Panc1 (cell line): ENCODE data around the gene QRFPR. TPM values are rescaled to one million over a fixed set of nuclear protein-coding genes. Genes with fewer than 3 reads are reported as not detected.
A peak's percentile ranks its signal among the peaks of the same experiment; 100 is the strongest.
"Not testable (repeated sequence)": the region's sequence is repeated elsewhere in the genome, so short reads cannot be mapped to it uniquely, and the experiment has no call there.

Source experiments
- ATAC-seq: fragments of 200-7000 bp; cut with Tn5 transposase; 2 replicates; pipeline ENCODE4 v1.9.1; 2020; ENCODE audit warnings: mild to moderate bottlenecking, moderate library complexity
- BruUV-seq: library from RNA; stranded (reverse); fragments of 400-500 nt; replicated peaks from 2 replicates; lab custom pipeline; 2021; lab: Mats Ljungman, UMichigan
- CTCF ChIA-PET: fragments of 300-600 bp; sonication (Branson Sonifier 250); formaldehyde crosslinking; loops from one replicate; lab custom pipeline; 2022; ENCODE audit warnings: antibody characterized with exemption; lab: Charles Lee
- POLR2A ChIA-PET: fragments of 300-600 bp; sonication (Branson Sonifier 250); formaldehyde crosslinking; loops from one replicate; lab custom pipeline; 2022; ENCODE audit warnings: antibody characterized with exemption; lab: Charles Lee
- DNase-seq: peaks from one replicate; pipeline ENCODE4 v3.0.0-alpha.2; 2010; ENCODE audit warnings: low read depth, low spot score
- H3K27ac ChIP-seq: 2 replicates; pipeline ENCODE4 v1.5.1; 2011; ENCODE audit warnings: mild to moderate bottlenecking, low read length, inconsistent platforms
- H3K27me3 ChIP-seq: fragments of 200-500 bp; sonication (Bioruptor generic); 2 replicates; pipeline ENCODE4 v1.6.0; 2014; ENCODE audit warnings: low read length, inconsistent platforms; ENCODE audit not compliant: control insufficient read depth, insufficient read depth
- H3K36me3 ChIP-seq: fragments of 200-500 bp; sonication (Bioruptor generic); 2 replicates; pipeline ENCODE4 v1.5.1; 2014; ENCODE audit warnings: inconsistent platforms, mild to moderate bottlenecking, low read length, moderate library complexity; ENCODE audit not compliant: control insufficient read depth, insufficient read depth
- H3K4me1 ChIP-seq: 2 replicates; pipeline ENCODE4 v1.5.1; 2011; ENCODE audit warnings: inconsistent platforms, mild to moderate bottlenecking, low read length, moderate library complexity; ENCODE audit not compliant: control insufficient read depth, insufficient read depth
- H3K4me3 ChIP-seq, 2 experiments: 2 replicates each; pipeline ENCODE4 v1.5.1; 2011 to 2012; ENCODE audit warnings: low read depth in 2 of 2, low read length in 2 of 2, mild to moderate bottlenecking in 2 of 2, inconsistent platforms in 1 of 2, moderate library complexity in 1 of 2
- H3K9me3 ChIP-seq: fragments of 200-500 bp; sonication (Bioruptor generic); 2 replicates; pipeline ENCODE4 v1.5.1; 2014; ENCODE audit warnings: low read depth, mild to moderate bottlenecking, inconsistent platforms, low read length, moderate library complexity; ENCODE audit not compliant: control insufficient read depth, insufficient read depth
- POLR2AphosphoS5 ChIP-seq: IDR thresholded peaks from 2 replicates; pipeline ENCODE4 v1.6.1; 2012; ENCODE audit warnings: mild to moderate bottlenecking, low read depth, low read length, moderate library complexity
- SIN3A ChIP-seq: IDR thresholded peaks from 2 replicates; pipeline ENCODE4 v1.6.1; 2012; ENCODE audit warnings: low read depth, mild to moderate bottlenecking, low read length, moderate library complexity, borderline replicate concordance; ENCODE audit not compliant: insufficient read depth
- TCF7L2 ChIP-seq: IDR thresholded peaks from 2 replicates; pipeline ENCODE4 v1.6.1; 2011; ENCODE audit warnings: mild to moderate bottlenecking, low read depth, low read length, inconsistent platforms
- in situ Hi-C: cut with HindIII; loops from 2 replicates; pipeline ENCODE4 v1.10.0; 2016; ENCODE audit warnings: low sequenced_read_pairs, low pct_unique_long_range_greater_than_20kb
- intact Hi-C: fragments of 100-400 bp; cut with micrococcal nuclease; formaldehyde crosslinking; loops from one replicate; pipeline ENCODE4 v1.10.0; 2022; ENCODE audit not compliant: unreplicated experiment
- total RNA-seq: library from RNA; stranded (reverse); gene quantifications from one replicate; pipeline ENCODE4 v1.2.1, GENCODE V29; 2021; ENCODE audit not compliant: unreplicated experiment
- TF ChIP-seq, protein P1 (sequence below): fragments of 450-650 bp; IDR thresholded peaks from 2 replicates; pipeline ENCODE4 v1.5.1; 2017; ENCODE audit warnings: mild to moderate bottlenecking
- TF ChIP-seq, protein P2 (sequence below), 2 experiments: IDR thresholded peaks; 2 replicates each; pipeline ENCODE4 v1.6.1; 2011 to 2012; ENCODE audit warnings: low read depth in 2 of 2, control low read depth in 1 of 2, low read length in 1 of 2, mild to moderate bottlenecking in 1 of 2, moderate library complexity in 1 of 2; ENCODE audit not compliant: insufficient read depth in 1 of 2

QRFPR gene
- total RNA-seq, 1 experiment from 2014 or later, result not detected

DNA sequence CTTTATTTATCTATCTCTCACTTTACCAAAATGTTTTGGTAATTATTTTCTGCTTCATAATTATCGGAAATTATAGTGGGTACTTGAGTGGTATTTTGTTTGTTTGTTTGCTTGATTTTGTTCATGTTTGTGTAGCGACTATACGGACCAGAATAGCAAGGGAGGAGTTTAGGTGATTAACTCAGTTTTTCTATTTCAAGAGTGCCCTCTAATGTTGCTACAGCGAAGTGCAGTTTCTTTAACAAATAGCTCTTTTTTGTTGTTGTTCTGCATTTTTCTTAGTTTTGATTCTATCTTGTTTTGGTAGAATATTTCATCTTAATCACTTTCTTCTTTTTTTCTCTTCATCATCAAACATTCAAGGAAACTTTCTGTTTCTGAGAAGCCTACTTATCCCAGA, 40.8 kb upstream of the QRFPR start:
- no peak for TF ChIP-seq SIN3A
- TF ChIP-seq, protein P1, sequence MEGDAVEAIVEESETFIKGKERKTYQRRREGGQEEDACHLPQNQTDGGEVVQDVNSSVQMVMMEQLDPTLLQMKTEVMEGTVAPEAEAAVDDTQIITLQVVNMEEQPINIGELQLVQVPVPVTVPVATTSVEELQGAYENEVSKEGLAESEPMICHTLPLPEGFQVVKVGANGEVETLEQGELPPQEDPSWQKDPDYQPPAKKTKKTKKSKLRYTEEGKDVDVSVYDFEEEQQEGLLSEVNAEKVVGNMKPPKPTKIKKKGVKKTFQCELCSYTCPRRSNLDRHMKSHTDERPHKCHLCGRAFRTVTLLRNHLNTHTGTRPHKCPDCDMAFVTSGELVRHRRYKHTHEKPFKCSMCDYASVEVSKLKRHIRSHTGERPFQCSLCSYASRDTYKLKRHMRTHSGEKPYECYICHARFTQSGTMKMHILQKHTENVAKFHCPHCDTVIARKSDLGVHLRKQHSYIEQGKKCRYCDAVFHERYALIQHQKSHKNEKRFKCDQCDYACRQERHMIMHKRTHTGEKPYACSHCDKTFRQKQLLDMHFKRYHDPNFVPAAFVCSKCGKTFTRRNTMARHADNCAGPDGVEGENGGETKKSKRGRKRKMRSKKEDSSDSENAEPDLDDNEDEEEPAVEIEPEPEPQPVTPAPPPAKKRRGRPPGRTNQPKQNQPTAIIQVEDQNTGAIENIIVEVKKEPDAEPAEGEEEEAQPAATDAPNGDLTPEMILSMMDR, result peak; percentile 21; the same call in 1 of the 2 replicates
- no peaks in the 10 kb centered on the region for H3K27me3 ChIP-seq
- no peak overlapping the region for H3K27ac ChIP-seq
- H3K36me3 ChIP-seq, result no peaks in the 10 kb centered on the region
- ChIA-PET POLR2A (no interaction called here), CTCF (interaction anchor here (0.7 kb wide), 1 partner anchor 91 kb away, joined by 3 read pairs; no protein-coding TSS in a partner anchor)
- in situ Hi-C loops (no loop called here), intact Hi-C loops (no loop called here)
- H3K9me3 ChIP-seq, result no peaks in the 10 kb centered on the region
- no peak overlapping the region for H3K4me3 ChIP-seq
- no peak for ATAC-seq
- no peaks in the 10 kb centered on the region for H3K4me1 ChIP-seq
- BruUV-seq, result no TSS peak
- DNase-seq, result no peak

DNA sequence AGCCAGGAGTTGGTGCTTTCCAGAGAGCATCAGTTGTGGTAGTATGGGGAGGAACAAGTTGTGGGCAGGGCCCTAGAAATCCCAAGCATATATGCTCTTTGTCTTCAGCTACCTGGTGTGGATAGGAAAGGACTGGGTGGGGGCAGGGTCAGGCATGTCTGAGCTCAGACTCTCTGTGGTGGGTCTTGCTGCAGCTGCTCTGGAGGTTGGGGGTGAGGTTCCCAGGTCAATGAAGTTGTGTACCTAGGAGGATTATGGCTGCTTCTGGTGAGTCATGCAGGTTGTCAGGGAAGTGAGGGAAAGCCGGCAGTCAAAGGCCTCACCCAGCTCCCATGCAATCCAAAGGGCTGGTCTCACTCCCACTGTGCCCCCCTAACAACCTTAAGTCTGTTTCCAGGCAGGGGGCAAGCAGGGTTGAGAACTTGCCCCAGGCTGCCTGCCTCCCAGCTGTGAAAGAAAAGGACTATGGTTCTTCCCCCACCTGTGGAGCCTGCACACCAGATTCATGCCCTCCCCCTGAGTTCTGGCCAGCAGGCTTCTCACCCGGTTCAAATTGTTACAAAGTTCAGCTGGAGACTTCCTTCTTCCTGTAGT, 30.4 kb upstream of the QRFPR start:
- BruUV-seq, result no TSS peak
- ATAC-seq, result no peak
- no peak for DNase-seq
- no peak overlapping the region for H3K27ac ChIP-seq
- H3K27me3 ChIP-seq, result no peaks in the 10 kb centered on the region
- TF ChIP-seq TCF7L2 (no peak), SIN3A (no peak), POLR2AphosphoS5 (no peak)
- TF ChIP-seq, protein P2, sequence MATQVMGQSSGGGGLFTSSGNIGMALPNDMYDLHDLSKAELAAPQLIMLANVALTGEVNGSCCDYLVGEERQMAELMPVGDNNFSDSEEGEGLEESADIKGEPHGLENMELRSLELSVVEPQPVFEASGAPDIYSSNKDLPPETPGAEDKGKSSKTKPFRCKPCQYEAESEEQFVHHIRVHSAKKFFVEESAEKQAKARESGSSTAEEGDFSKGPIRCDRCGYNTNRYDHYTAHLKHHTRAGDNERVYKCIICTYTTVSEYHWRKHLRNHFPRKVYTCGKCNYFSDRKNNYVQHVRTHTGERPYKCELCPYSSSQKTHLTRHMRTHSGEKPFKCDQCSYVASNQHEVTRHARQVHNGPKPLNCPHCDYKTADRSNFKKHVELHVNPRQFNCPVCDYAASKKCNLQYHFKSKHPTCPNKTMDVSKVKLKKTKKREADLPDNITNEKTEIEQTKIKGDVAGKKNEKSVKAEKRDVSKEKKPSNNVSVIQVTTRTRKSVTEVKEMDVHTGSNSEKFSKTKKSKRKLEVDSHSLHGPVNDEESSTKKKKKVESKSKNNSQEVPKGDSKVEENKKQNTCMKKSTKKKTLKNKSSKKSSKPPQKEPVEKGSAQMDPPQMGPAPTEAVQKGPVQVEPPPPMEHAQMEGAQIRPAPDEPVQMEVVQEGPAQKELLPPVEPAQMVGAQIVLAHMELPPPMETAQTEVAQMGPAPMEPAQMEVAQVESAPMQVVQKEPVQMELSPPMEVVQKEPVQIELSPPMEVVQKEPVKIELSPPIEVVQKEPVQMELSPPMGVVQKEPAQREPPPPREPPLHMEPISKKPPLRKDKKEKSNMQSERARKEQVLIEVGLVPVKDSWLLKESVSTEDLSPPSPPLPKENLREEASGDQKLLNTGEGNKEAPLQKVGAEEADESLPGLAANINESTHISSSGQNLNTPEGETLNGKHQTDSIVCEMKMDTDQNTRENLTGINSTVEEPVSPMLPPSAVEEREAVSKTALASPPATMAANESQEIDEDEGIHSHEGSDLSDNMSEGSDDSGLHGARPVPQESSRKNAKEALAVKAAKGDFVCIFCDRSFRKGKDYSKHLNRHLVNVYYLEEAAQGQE (IDR thresholded peaks at IDR 0.05; ENCODE audit: insufficient read depth in 1 of 2, low read depth in 2 of 2, low read length in 1 of 2), result no peak
- TF ChIP-seq, protein P1, result no peak
- H3K9me3 ChIP-seq, result no peaks in the 10 kb centered on the region
- H3K36me3 ChIP-seq, result no peaks in the 10 kb centered on the region
- no peaks in the 10 kb centered on the region for H3K4me1 ChIP-seq
- in situ Hi-C loops, result no loop called here
- intact Hi-C loops, result no loop called here
- ChIA-PET POLR2A (no interaction called here), CTCF (no interaction called here)
- no peak overlapping the region for H3K4me3 ChIP-seq

DNA sequence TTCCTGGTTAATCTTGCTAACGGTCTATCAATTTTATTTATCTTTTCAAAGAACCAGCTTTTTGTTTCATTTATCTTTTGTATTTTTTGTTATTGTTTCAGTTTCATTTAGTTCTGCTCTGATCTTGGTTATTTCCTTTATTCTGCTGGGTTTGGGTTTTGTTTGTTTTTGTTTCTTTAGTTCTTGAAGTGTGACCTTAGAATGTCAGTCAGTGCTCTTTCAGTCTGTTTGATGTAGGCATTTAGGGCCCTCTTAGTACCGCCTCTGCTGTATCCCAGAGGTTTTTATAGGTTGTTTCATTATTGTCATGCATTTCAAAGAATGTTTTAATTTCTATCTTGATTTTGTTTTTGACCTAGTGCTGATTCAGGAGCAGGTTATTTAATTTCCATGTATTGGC, 27.7 kb upstream of the QRFPR start:
- intact Hi-C loops, CTCF ChIA-PET, POLR2A ChIA-PET, H3K27me3 ChIP-seq, in situ Hi-C loops, H3K9me3 ChIP-seq, BruUV-seq, H3K36me3 ChIP-seq, H3K27ac ChIP-seq, H3K4me1 ChIP-seq, ATAC-seq, H3K4me3 ChIP-seq, DNase-seq: not testable (repeated sequence)
